ENCODE results near the gene SPATA20. TPM values are rescaled to one million over a fixed set of nuclear protein-coding genes. Genes with fewer than 3 reads are reported as not detected.
A peak's percentile ranks its signal among the peaks of the same experiment; 100 is the strongest.

SPATA20 gene
- total and polyA plus RNA-seq, 2 of the 13 experiments (the other 11 are each of a cell fraction or from before 2014, with no cell fraction given), result 36.1 to 64.8 TPM

- TF ChIP-seq ZBTB40 (IDR thresholded peaks at IDR 0.05) (no peak), ZBTB40 (CRISPR knock-in tag; IDR thresholded peaks at IDR 0.05) (no peak; the same call in 1 of the 2 replicates), JDP2 (CRISPR knock-in tag; IDR thresholded peaks at IDR 0.05; ENCODE audit: borderline replicate concordance) (no peak), ZNF264 (CRISPR knock-in tag; IDR thresholded peaks at IDR 0.05) (no peak), NCOR1 (IDR thresholded peaks at IDR 0.05; ENCODE audit: borderline replicate concordance, low read length) (no peak), ZNF564 (CRISPR knock-in tag; IDR thresholded peaks at IDR 0.05) (no peak), ZNF547 (CRISPR knock-in tag; IDR thresholded peaks at IDR 0.05) (peak; percentile 62; the same call in 1 of the 2 replicates), FOXA1 (IDR thresholded peaks at IDR 0.05) (no peak), FOXA1 (CRISPR knock-in tag; IDR thresholded peaks at IDR 0.05) (0 out of 2 replicates have a peak, but pooled peaks have one; percentile 8), ZMYM2 (CRISPR knock-in tag; IDR thresholded peaks at IDR 0.05) (no peak), SRSF4 (IDR thresholded peaks at IDR 0.05; ENCODE audit: low read depth, low read length, poor library complexity, severe bottlenecking) (no peak), SRY (CRISPR knock-in tag; IDR thresholded peaks at IDR 0.05) (no peak), ZNF124 (CRISPR knock-in tag; IDR thresholded peaks at IDR 0.05) (peak; percentile 80), KLF6 (CRISPR knock-in tag; IDR thresholded peaks at IDR 0.05) (no peak), FOXK2 (IDR thresholded peaks at IDR 0.05) (no peak), ZKSCAN8 (CRISPR knock-in tag; IDR thresholded peaks at IDR 0.05; ENCODE audit: borderline replicate concordance) (peak; percentile 54; the same call in 1 of the 2 replicates), HNRNPLL (IDR thresholded peaks at IDR 0.05; ENCODE audit: low read depth, low read length, poor library complexity, severe bottlenecking) (peak; percentile 54), ZNF205 (CRISPR knock-in tag; IDR thresholded peaks at IDR 0.05) (no peak), XRCC5 (optimal IDR thresholded peaks at IDR 0.05; ENCODE audit: low read length) (peak; percentile 95)
- TF ChIP-seq, protein P1, sequence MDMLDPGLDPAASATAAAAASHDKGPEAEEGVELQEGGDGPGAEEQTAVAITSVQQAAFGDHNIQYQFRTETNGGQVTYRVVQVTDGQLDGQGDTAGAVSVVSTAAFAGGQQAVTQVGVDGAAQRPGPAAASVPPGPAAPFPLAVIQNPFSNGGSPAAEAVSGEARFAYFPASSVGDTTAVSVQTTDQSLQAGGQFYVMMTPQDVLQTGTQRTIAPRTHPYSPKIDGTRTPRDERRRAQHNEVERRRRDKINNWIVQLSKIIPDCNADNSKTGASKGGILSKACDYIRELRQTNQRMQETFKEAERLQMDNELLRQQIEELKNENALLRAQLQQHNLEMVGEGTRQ (IDR thresholded peaks at IDR 0.05; ENCODE audit: low read depth, low read length), result peak; percentile 85
- TF ChIP-seq, protein P1 (CRISPR knock-in tag; IDR thresholded peaks at IDR 0.05; ENCODE audit: borderline replicate concordance), result peak; percentile 76; the same call in 1 of the 2 replicates
Measured at GRCh38 chr17:50550661-50551432, 3.9 kb downstream of the SPATA20 start (continued).

Measured in HepG2 (cell line).